H1 (cell line): ENCODE results near the gene C20orf144. TPM values are rescaled to one million over a fixed set of nuclear protein-coding genes. Genes with fewer than 3 reads are reported as not detected.

Experiments used
- CTCF ChIA-PET: fragments of 300-600 bp; sonication (Branson Sonifier 250); formaldehyde crosslinking; loops from one replicate; lab custom pipeline; 2021; ENCODE audit not compliant: partially characterized antibody; lab: Charles Lee
- POLR2A ChIA-PET: fragments of 300-600 bp; sonication (Branson Sonifier 250); formaldehyde crosslinking; loops from one replicate; lab custom pipeline; 2021; ENCODE audit warnings: inconsistent platforms; ENCODE audit not compliant: partially characterized antibody; lab: Charles Lee
- DNase-seq, 2 experiments: peaks; one replicate each; pipeline versions ENCODE4 v3.0.0 to v3.0.0-alpha.2; 2010 to 2022; ENCODE audit warnings: low spot score in 2 of 2, low read depth in 1 of 2, mixed read lengths in 1 of 2
- FAIRE-seq: peaks from 2 replicates; lab custom pipeline; 2011; peaks lifted over from hg19 to GRCh38; lab: Jason Lieb, UNC
- H2AFZ ChIP-seq: 2 replicates; pipeline ENCODE4 v1.8.1; 2012; ENCODE audit warnings: low read length, inconsistent platforms
- H2AK5ac ChIP-seq: 2 replicates; pipeline ENCODE4 v1.6.1; 2013; ENCODE audit warnings: low read depth, low read length
- H2BK120ac ChIP-seq: replicated peaks from 2 replicates; pipeline ENCODE3; 2013; ENCODE audit warnings: low read depth, low read length, inconsistent platforms
- H2BK12ac ChIP-seq: 2 replicates; pipeline ENCODE4 v1.6.1; 2013; ENCODE audit warnings: low read depth, low read length
- H2BK15ac ChIP-seq: 2 replicates; pipeline ENCODE4 v1.6.1; 2013; ENCODE audit warnings: low read length
- H2BK20ac ChIP-seq: 2 replicates; pipeline ENCODE4 v1.6.1; 2013; ENCODE audit warnings: low read length
- H2BK5ac ChIP-seq: 2 replicates; pipeline ENCODE4 v1.6.1; 2013; ENCODE audit warnings: low read depth, low read length
- H3K14ac ChIP-seq: 2 replicates; pipeline ENCODE4 v1.6.1; 2013; ENCODE audit warnings: inconsistent platforms; ENCODE audit not compliant: insufficient read length
- H3K18ac ChIP-seq: 2 replicates; pipeline ENCODE4 v1.6.1; 2013; ENCODE audit warnings: low read length; ENCODE audit errors: extremely low read depth
- H3K23ac ChIP-seq: 2 replicates; pipeline ENCODE4 v1.6.1; 2013; ENCODE audit warnings: inconsistent platforms; ENCODE audit not compliant: insufficient read length
- H3K23me2 ChIP-seq: 2 replicates; pipeline ENCODE4 v1.6.1; 2013; ENCODE audit warnings: low read depth, low read length
- H3K27ac ChIP-seq: 2 replicates; pipeline ENCODE4 v1.6.1; 2011; ENCODE audit warnings: low read depth, low read length, inconsistent platforms
- H3K27me3 ChIP-seq, 4 experiments: replicated peaks in 1 of 4; 1 replicate in 1 of 4; 2 replicates in 3 of 4; pipeline versions ENCODE4 v1.6.1 to v1.8.1; 2011 to 2013; ENCODE audit warnings: low read length in 3 of 4, mild to moderate bottlenecking in 3 of 4, inconsistent platforms in 2 of 4, mixed read lengths in 2 of 4, moderate library complexity in 1 of 4; ENCODE audit not compliant: control insufficient read depth in 3 of 4, insufficient read depth in 3 of 4; ENCODE audit errors: extremely low read depth in 1 of 4
- H3K36me3 ChIP-seq, 4 experiments: 2 replicates each; pipeline versions ENCODE4 v1.6.1 to v1.8.1; 2011 to 2013; ENCODE audit warnings: mild to moderate bottlenecking in 4 of 4, low read length in 3 of 4, moderate library complexity in 2 of 4, control low read depth in 1 of 4, inconsistent platforms in 1 of 4; ENCODE audit not compliant: insufficient read depth in 4 of 4, control insufficient read depth in 2 of 4
- H3K4ac ChIP-seq: replicated peaks from 2 replicates; pipeline ENCODE3; 2013; ENCODE audit warnings: low read length, low read depth, mixed read lengths, inconsistent platforms; ENCODE audit not compliant: insufficient read length
- H3K4me1 ChIP-seq, 4 experiments: replicated peaks in 1 of 4; 1 replicate in 1 of 4; 2 replicates in 3 of 4; pipeline versions ENCODE4 v1.6.1 to v1.8.1; 2011 to 2013; ENCODE audit warnings: low read length in 3 of 4, inconsistent platforms in 2 of 4, mixed read lengths in 1 of 4; ENCODE audit not compliant: insufficient read depth in 4 of 4, control insufficient read depth in 3 of 4
- H3K4me2 ChIP-seq, 2 experiments: 2 replicates each; pipeline versions ENCODE4 v1.6.1 to v1.8.1; 2011 to 2013; ENCODE audit warnings: low read depth in 2 of 2, low read length in 2 of 2, control low read depth in 1 of 2, inconsistent platforms in 1 of 2, mild to moderate bottlenecking in 1 of 2; ENCODE audit not compliant: insufficient read depth in 1 of 2
- H3K4me3 ChIP-seq, 4 experiments: fragments of 200-600, 300-600 bp in 1 of 4; sonication (generic), shearing (Covaris generic), sonication (Bioruptor Twin) in 1 of 4; 2 replicates each; pipeline versions ENCODE4 v1.5.1 to v1.8.1; 2011 to 2016; ENCODE audit warnings: low read length in 4 of 4, low read depth in 3 of 4, control low read depth in 2 of 4, inconsistent platforms in 2 of 4, mild to moderate bottlenecking in 2 of 4, mixed read lengths in 1 of 4, moderate library complexity in 1 of 4; ENCODE audit not compliant: insufficient read depth in 2 of 4; ENCODE audit errors: extremely low read depth in 1 of 4
- H3K56ac ChIP-seq: replicated peaks from 2 replicates; pipeline ENCODE3; 2013; ENCODE audit warnings: low read depth, mild to moderate bottlenecking, mixed read lengths, low read length, inconsistent platforms; ENCODE audit not compliant: insufficient read length
- H3K79me1 ChIP-seq: 2 replicates; pipeline ENCODE4 v1.6.1; 2013; ENCODE audit warnings: low read depth, low read length, control low read depth
- H3K79me2 ChIP-seq, 2 experiments: 2 replicates each; pipeline versions ENCODE4 v1.6.1 to v1.8.1; 2012 to 2013; ENCODE audit warnings: low read length in 2 of 2, mild to moderate bottlenecking in 2 of 2, inconsistent platforms in 1 of 2; ENCODE audit not compliant: insufficient read depth in 2 of 2, control insufficient read depth in 1 of 2
- H3K9ac ChIP-seq, 4 experiments: replicated peaks in 1 of 4; 1 replicate in 1 of 4; 2 replicates in 3 of 4; pipeline versions ENCODE4 v1.6.1 to v1.8.1; 2011 to 2013; ENCODE audit warnings: low read depth in 3 of 4, low read length in 3 of 4, control low read depth in 2 of 4, mild to moderate bottlenecking in 2 of 4, moderate library complexity in 2 of 4, inconsistent platforms in 1 of 4; ENCODE audit errors: extremely low read depth in 1 of 4
- H3K9me3 ChIP-seq, 2 experiments: 2 replicates each; pipeline versions ENCODE4 v1.6.1 to v1.8.1; 2012 to 2013; ENCODE audit warnings: mild to moderate bottlenecking in 2 of 2, moderate library complexity in 2 of 2, control low read depth in 1 of 2, inconsistent platforms in 1 of 2, low read depth in 1 of 2, low read length in 1 of 2, mixed read lengths in 1 of 2; ENCODE audit not compliant: insufficient read depth in 2 of 2
- H4K20me1 ChIP-seq, 2 experiments: replicated peaks in 1 of 2; 2 replicates each; pipeline versions ENCODE3 to v1.8.1; 2011 to 2013; ENCODE audit warnings: inconsistent platforms in 2 of 2, low read length in 2 of 2, mild to moderate bottlenecking in 1 of 2; ENCODE audit not compliant: insufficient read depth in 2 of 2, control insufficient read depth in 1 of 2
- H4K5ac ChIP-seq: 2 replicates; pipeline ENCODE4 v1.6.1; 2013; ENCODE audit warnings: low read length, low read depth, mixed read lengths, inconsistent platforms; ENCODE audit not compliant: insufficient read length
- H4K8ac ChIP-seq: 2 replicates; pipeline ENCODE4 v1.8.0; 2013; ENCODE audit warnings: mild to moderate bottlenecking, moderate library complexity, low read length, inconsistent platforms; ENCODE audit not compliant: insufficient read depth; ENCODE audit errors: extremely low read depth
- H4K91ac ChIP-seq: replicated peaks from 2 replicates; pipeline ENCODE3; 2013; ENCODE audit warnings: low read length, mixed read lengths, inconsistent platforms; ENCODE audit not compliant: insufficient read length
- EP300 ChIP-seq, 2 experiments: IDR thresholded peaks; 1 replicate in 1 of 2; 2 replicates in 1 of 2; pipeline ENCODE4 v1.6.1; 2011 to 2012; ENCODE audit warnings: low read depth in 2 of 2, low read length in 2 of 2, mild to moderate bottlenecking in 2 of 2, borderline replicate concordance in 1 of 2, inconsistent platforms in 1 of 2, moderate library complexity in 1 of 2
- HDAC2 ChIP-seq, 2 experiments: fragments of 300-600 bp in 1 of 2; sonication (generic) in 1 of 2; IDR thresholded peaks; 2 replicates each; pipeline ENCODE4 v1.6.1; 2011 to 2012; ENCODE audit warnings: low read depth in 2 of 2, low read length in 2 of 2, mild to moderate bottlenecking in 2 of 2, moderate library complexity in 2 of 2, borderline replicate concordance in 1 of 2, inconsistent platforms in 1 of 2
- KDM1A ChIP-seq: fragments of 200-600, 300-600 bp; sonication (generic); IDR thresholded peaks from 2 replicates; pipeline ENCODE4 v1.7.1; 2016; ENCODE audit warnings: mild to moderate bottlenecking, low read length, borderline replicate concordance
- RBBP5 ChIP-seq: IDR thresholded peaks from 2 replicates; pipeline ENCODE4 v1.7.1; 2012; ENCODE audit warnings: low read depth, mild to moderate bottlenecking, inconsistent platforms, low read length, moderate library complexity, borderline replicate concordance
- RNF2 ChIP-seq: fragments of 200-900, 300-1000 bp; sonication (generic); IDR thresholded peaks from 2 replicates; pipeline ENCODE4 v1.7.1; 2016; ENCODE audit warnings: borderline replicate concordance, low read depth, mild to moderate bottlenecking, antibody characterized with exemption, low read length; ENCODE audit not compliant: poor library complexity, severe bottlenecking; ENCODE audit errors: missing control alignments
- TAF7 ChIP-seq: optimal IDR thresholded peaks from 2 replicates; pipeline ENCODE3; 2011; ENCODE audit warnings: low read depth, mild to moderate bottlenecking, inconsistent platforms, low read length, moderate library complexity, borderline replicate concordance
- YY1 ChIP-seq: IDR thresholded peaks from 2 replicates; pipeline ENCODE4 v1.6.1; 2011; ENCODE audit warnings: low read depth, mild to moderate bottlenecking, low read length
- WGBS, 2 experiments: shearing (Covaris generic) in 1 of 2; methylation state at CpG; one replicate each; pipeline versions ENCODE4 v1.1.6 to v1.1.7; 2013 to 2015; ENCODE audit warnings: low lambda C conversion rate in 2 of 2, mixed read lengths in 2 of 2, inconsistent platforms in 1 of 2, low coverage in 1 of 2, missing lambda C conversion rate in 1 of 2; ENCODE audit not compliant: insufficient replicate concordance in 2 of 2, insufficient coverage in 1 of 2, insufficient read length in 1 of 2; ENCODE audit errors: extremely low coverage in 1 of 2, missing lambda C conversion rate in 1 of 2; 5-methylcytosine and 5-hydroxymethylcytosine counted together
- polyA plus RNA-seq, 7 experiments: library from polyadenylated mRNA; depleted of rRNA in 3 of 7; stranded (reverse) in 5 of 7; unstranded in 2 of 7; fragments of >200 nt in 5 of 7; fragments of 200-250 nt in 2 of 7; gene quantifications; 1 replicate in 5 of 7; 2 replicates in 1 of 7; 4 replicates in 1 of 7; pipeline versions ENCODE4 v1.2.1 to v1.2.3, GENCODE V29; 2011 to 2013; ENCODE audit warnings: missing spikeins in 2 of 7, mixed read lengths in 2 of 7
- total RNA-seq: library from RNA; stranded (reverse); fragmentation: NEBNext Ultra II Directional; extraction: Animal tissue kit (Norgen Biotek cat#: 25700); gene quantifications from 2 replicates; pipeline ENCODE4 v1.2.1, GENCODE V29; 2021

Gene C20orf144
- total and polyA plus RNA-seq, 2 of the 8 experiments (the other 6 are each of a cell fraction or from before 2014, with no cell fraction given): 0.21 to 0.24 TPM

DNA sequence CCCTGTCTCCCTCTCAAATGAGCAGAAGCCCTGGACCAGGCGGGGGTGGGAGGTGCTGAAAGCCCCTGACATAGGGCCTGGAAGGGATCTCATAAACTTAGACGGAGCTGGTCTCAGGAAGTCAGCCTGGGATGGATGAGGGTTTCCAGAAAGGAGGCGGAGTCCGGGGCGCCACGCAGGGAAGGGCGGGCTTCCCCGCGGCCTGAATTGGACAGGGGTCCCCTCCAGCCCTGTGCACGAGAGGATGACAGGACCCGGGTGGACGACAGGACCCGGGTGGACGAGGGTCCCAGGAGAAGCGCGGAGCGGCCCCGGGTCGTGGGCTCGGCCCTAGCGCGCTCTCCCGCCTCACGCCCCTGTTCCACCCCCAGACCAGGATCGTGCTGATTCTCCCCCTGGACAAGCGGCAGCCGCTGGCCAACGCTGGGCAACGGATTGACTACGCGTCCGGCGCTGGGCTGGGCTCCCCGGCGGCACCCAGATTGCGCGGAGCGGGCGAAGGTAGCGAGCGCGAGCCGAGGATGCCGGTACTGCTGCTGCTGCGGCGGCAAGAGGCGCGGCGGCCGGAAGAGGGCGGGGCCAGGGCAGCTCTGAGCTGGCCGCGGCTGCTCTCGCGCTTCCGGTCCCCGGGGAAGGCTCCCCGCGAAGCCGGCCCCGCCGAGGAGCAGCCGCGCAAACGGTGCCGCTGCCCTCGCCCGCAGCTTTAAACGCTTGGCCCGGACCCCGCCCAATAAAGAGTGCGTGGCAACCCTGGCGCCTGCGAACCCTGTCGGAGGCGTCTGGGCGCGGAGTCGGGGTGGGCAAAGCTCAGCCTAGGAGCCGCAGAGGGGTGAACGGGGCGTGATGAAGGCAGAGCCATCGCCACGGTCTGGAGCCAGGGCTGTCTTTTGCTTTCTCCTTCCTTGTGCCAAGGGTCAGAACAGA lies 1.3 kb downstream of the C20orf144 start:
- H2BK15ac ChIP-seq: peak overlapping the region; percentile 100
- peaks cover 0 to 10% (median 3%) of the 10 kb centered on the region in 4 experiments; a peak in 3 of 7 replicates for H3K27me3 ChIP-seq
- peak overlapping the region; percentile 84; the same call in 1 of the 2 replicates for H2BK12ac ChIP-seq
- ChIA-PET POLR2A (interaction anchor here (0.7 to 17.9 kb wide), 12 partner anchors 8 to 1678 kb away, joined by 3 to 245 read pairs (median 3); partner anchors contain the start of genes NECAB3 and SNTA1), CTCF (interaction anchor here (1.1 to 3.9 kb wide), 5 partner anchors 10 to 210 kb away, joined by 3 to 22 read pairs (median 10); no protein-coding TSS in a partner anchor)
- peak overlapping the region; percentile 56 to 93 (median 82) for H3K4me3 ChIP-seq
- peak overlapping the region; percentile 75 for H4K5ac ChIP-seq
- peaks cover 25% of the 10 kb centered on the region; the same call in 1 of the 2 replicates for H3K23me2 ChIP-seq
- peaks cover 0 to 5% of the 10 kb centered on the region in 2 experiments; a peak in 1 of 4 replicates for H3K9me3 ChIP-seq
- peak overlapping the region; percentile 90 for H4K8ac ChIP-seq
- peak overlapping the region; percentile 34 for H3K56ac ChIP-seq
- H2BK120ac ChIP-seq: peak overlapping the region; percentile 51
- H3K79me1 ChIP-seq: no peaks in the 10 kb centered on the region
- peak overlapping the region; percentile 67 to 94 for H3K4me2 ChIP-seq
- H3K18ac ChIP-seq: peak overlapping the region; percentile 93
- peak overlapping the region; percentile 63 to 82 (median 70) for H3K9ac ChIP-seq
- 1% methylated on average over 84 of the region's 84 CpGs; no CpG with 5 or more reads in 1 of the 2 experiments for WGBS, 2 experiments
- H3K79me2 ChIP-seq: no peaks in the 10 kb centered on the region
- H2AFZ ChIP-seq: peak overlapping the region; percentile 78; the same call in 1 of the 2 replicates
- no peak overlapping the region for H3K14ac ChIP-seq
- peaks cover 0 to 18% (median 11%) of the 10 kb centered on the region in 4 experiments; a peak in 4 of 7 replicates for H3K4me1 ChIP-seq
- DNase-seq: peak in 1 of 2 experiments; percentile 84
- peak overlapping the region; percentile 75 for H4K91ac ChIP-seq
- H4K20me1 ChIP-seq: peaks cover 0 to 12% of the 10 kb centered on the region in 2 experiments
- H3K36me3 ChIP-seq: peaks cover 0 to 17% (median 0%) of the 10 kb centered on the region in 4 experiments; a peak in 2 of 8 replicates
- H2BK5ac ChIP-seq: peak overlapping the region; percentile 73
- peak overlapping the region; percentile 61 for H3K27ac ChIP-seq
- no peak overlapping the region for H2BK20ac ChIP-seq
- H2AK5ac ChIP-seq: 0 out of 2 replicates have a peak overlapping the region, but pooled peaks have one; percentile 17
- no peak for FAIRE-seq
- peak overlapping the region; percentile 96 for H3K4ac ChIP-seq
- H3K23ac ChIP-seq: no peak overlapping the region
- TF ChIP-seq YY1 (peak; percentile 20; the same call in 1 of the 2 replicates), HDAC2 (IDR thresholded peaks at IDR 0.05; ENCODE audit: borderline replicate concordance in 1 of 2, low read depth in 2 of 2, low read length in 2 of 2) (no peak; a peak in 1 of 4 replicates), RBBP5 (0 out of 2 replicates have a peak, but pooled peaks have one; percentile 35), RNF2 (no peak), EP300 (IDR thresholded peaks at IDR 0.05; ENCODE audit: borderline replicate concordance in 1 of 2, low read depth in 2 of 2, low read length in 2 of 2) (0 out of 3 replicates have a peak, but pooled peaks of 1 of the 2 experiments have one; percentile 7), TAF7 (peak; percentile 49), KDM1A (no peak)
